Activated CD8-positive, alpha-beta T cell treated with anti-CD3 and anti-CD28 coated beads, Interleukin-2, amount 10 ng/mL, durations not matched to agents 7 days and 5 days (primary cell): Measurements from ENCODE around the gene SEMA7A. TPM values are rescaled to one million over a fixed set of nuclear protein-coding genes. Genes with fewer than 3 reads are reported as not detected.

ENCODE experiments used
- ATAC-seq: fragments of 150-1000 bp; cut with Tn5 transposase; one replicate; pipeline ENCODE4 v1.10.0; 2021; ENCODE audit warnings: moderate library complexity
- CTCF ChIA-PET: fragments of 350-600 bp; sonication (Branson Sonifier 250); formaldehyde crosslinking; loops from one replicate; lab custom pipeline; 2021; ENCODE audit warnings: antibody characterized with exemption; lab: Charles Lee
- POLR2A ChIA-PET: fragments of 350-600 bp; sonication (Branson Sonifier 250); formaldehyde crosslinking; loops from one replicate; lab custom pipeline; 2021; ENCODE audit warnings: antibody characterized with exemption; lab: Charles Lee
- DNase-seq: peaks from one replicate; pipeline ENCODE4 v3.0.0-alpha.2; 2020
- H3K27ac Mint-ChIP-seq: one replicate; pipeline ENCODE4 v1.8.0; 2021; ENCODE audit warnings: mild to moderate bottlenecking, mixed read lengths
- H3K27me3 Mint-ChIP-seq: one replicate; pipeline ENCODE4 v1.8.0; 2021; ENCODE audit warnings: low read depth, mixed read lengths
- H3K36me3 Mint-ChIP-seq: one replicate; pipeline ENCODE4 v1.8.0; 2021; ENCODE audit warnings: low read depth, mixed read lengths
- H3K4me1 Mint-ChIP-seq: one replicate; pipeline ENCODE4 v1.8.0; 2021; ENCODE audit warnings: low read depth, mixed read lengths
- H3K4me3 Mint-ChIP-seq: one replicate; pipeline ENCODE4 v1.8.0; 2021; ENCODE audit warnings: mild to moderate bottlenecking, mixed read lengths
- H3K9me3 Mint-ChIP-seq: one replicate; pipeline ENCODE4 v1.8.0; 2022; ENCODE audit warnings: mixed read lengths; ENCODE audit not compliant: insufficient read depth
- total RNA-seq, 2 experiments: library from RNA; stranded (reverse); gene quantifications; one replicate each; pipeline ENCODE4 v1.2.3, GENCODE V29; 2021

The SEMA7A gene
- total RNA-seq, 2 experiments from 2014 or later: 16.1 to 16.9 TPM

DNA sequence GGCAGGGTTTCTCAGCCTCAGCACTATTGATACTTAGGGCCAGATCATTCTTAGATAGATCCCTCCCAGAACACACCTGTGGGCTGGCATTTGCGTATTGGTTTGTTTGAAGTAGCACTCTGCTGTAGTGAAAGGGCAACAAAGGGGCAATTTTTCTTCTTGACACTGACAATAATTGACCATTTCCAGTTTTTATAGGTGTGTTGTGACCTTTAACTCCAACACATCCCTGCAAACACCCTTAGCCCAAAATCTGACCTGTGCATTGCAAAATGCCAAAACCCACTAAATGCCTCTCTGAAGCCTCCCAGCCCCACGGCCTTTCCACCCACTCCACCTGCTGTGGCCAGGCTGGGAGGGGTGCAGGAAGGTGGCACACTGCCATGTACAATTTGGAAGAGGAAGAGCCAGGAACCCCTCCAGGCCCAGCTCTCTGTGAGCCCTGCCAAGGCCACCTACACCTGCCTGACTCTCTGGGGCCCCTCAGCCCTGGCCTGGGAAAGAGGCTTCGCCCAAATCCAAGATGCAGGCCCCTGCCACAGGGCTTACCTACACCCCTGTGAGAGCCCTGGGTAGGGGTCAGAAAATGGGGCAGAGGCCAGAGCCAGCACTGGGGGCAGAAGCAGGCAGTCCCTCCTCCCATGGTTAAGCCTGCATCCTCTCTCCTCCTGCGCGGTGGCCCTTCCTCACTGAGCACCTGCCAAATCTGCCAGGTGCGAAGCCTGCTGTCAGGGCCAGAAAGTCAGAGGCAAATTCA lies 56.8 kb downstream of the SEMA7A start:
- Mint-ChIP-seq H3K4me3 (no peak overlapping the region), H3K27ac (no peak overlapping the region), H3K27me3 (peaks cover 3% of the 10 kb centered on the region), H3K4me1 (peaks cover 36% of the 10 kb centered on the region), H3K9me3 (no peaks in the 10 kb centered on the region), H3K36me3 (no peaks in the 10 kb centered on the region)
- ChIA-PET CTCF (interaction anchor here (0.8 to 17.6 kb wide), 15 partner anchors 8 to 393 kb away, joined by 3 to 677 read pairs (median 5); partner anchors contain the start of genes CLK3 and SEMA7A), POLR2A (interaction anchor here (1.1 kb wide), 1 partner anchor 54 kb away, joined by 4 read pairs; no protein-coding TSS in a partner anchor)
- DNase-seq (no peak), ATAC-seq (no peak)

GRCh38 chr15:74376226-74376625 lies 57.5 kb downstream of the SEMA7A start:
- no peaks in the 10 kb centered on the region for H3K9me3 Mint-ChIP-seq
- DNase-seq: peak; percentile 19
- no peak for ATAC-seq
- H3K4me1 Mint-ChIP-seq: peaks cover 34% of the 10 kb centered on the region
- CTCF ChIA-PET: interaction anchor here (0.8 to 17.6 kb wide), 24 partner anchors 8 to 393 kb away, joined by 3 to 677 read pairs (median 5); partner anchors contain the start of genes CLK3, CYP11A1, SEMA7A and UBL7
- H3K4me3 Mint-ChIP-seq: no peak overlapping the region
- peaks cover 5% of the 10 kb centered on the region for H3K27me3 Mint-ChIP-seq
- POLR2A ChIA-PET: interaction anchor here (0.8 to 1.3 kb wide), 3 partner anchors 27 to 166 kb away, joined by 3 to 4 read pairs (median 4); no protein-coding TSS in a partner anchor
- H3K36me3 Mint-ChIP-seq: no peaks in the 10 kb centered on the region
- H3K27ac Mint-ChIP-seq: no peak overlapping the region

DNA sequence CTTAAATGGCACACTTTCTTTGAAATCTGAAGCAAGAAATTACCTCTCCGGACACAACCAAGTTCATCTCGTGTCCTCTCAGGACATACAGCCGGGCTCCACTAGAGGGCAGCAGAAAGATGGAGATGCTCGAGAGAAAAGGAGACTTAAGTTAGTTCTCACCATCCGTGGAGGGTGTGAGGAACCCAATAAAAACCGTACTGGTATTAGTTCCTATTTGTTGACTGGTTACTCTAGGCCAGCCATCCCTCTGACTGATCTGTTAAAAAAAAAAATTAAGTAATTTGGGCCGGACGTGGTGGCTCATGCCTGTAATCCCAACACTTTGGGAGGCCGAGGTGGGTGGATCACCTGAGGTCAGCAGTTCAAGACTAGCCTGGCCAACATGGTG lies 58.5 kb downstream of the SEMA7A start:
- Mint-ChIP-seq H3K27me3 (peaks cover 12% of the 10 kb centered on the region), H3K4me3 (peak overlapping the region; percentile 77), H3K4me1 (peaks cover 30% of the 10 kb centered on the region), H3K27ac (no peak overlapping the region), H3K36me3 (no peaks in the 10 kb centered on the region), H3K9me3 (no peaks in the 10 kb centered on the region)
- ATAC-seq: no peak
- DNase-seq: peak; percentile 92
- POLR2A ChIA-PET: interaction anchor here (0.8 to 1.3 kb wide), 4 partner anchors 28 to 241 kb away, joined by 3 to 4 read pairs (median 3); no protein-coding TSS in a partner anchor
- CTCF ChIA-PET: interaction anchor here (0.9 to 17.6 kb wide), 26 partner anchors 8 to 396 kb away, joined by 3 to 677 read pairs (median 5); partner anchors contain the start of genes CLK3, CYP11A1, SEMA7A and UBL7

GRCh38 chr15:74374648-74375302 lies 59.0 kb downstream of the SEMA7A start:
- ChIA-PET CTCF (interaction anchor here (0.7 to 17.6 kb wide), 27 partner anchors 7 to 396 kb away, joined by 3 to 677 read pairs (median 5); partner anchors contain the start of genes ARID3B, CLK3, CYP11A1 and SEMA7A), POLR2A (interaction anchor here (0.7 to 1.6 kb wide), 6 partner anchors 28 to 587 kb away, joined by 3 to 5 read pairs (median 3); partner anchors contain the start of gene ARID3B)
- no peaks in the 10 kb centered on the region for H3K36me3 Mint-ChIP-seq
- H3K4me3 Mint-ChIP-seq: peak overlapping the region; percentile 77
- peaks cover 15% of the 10 kb centered on the region for H3K27me3 Mint-ChIP-seq
- peaks cover 30% of the 10 kb centered on the region for H3K4me1 Mint-ChIP-seq
- DNase-seq (no peak), ATAC-seq (no peak)
- H3K9me3 Mint-ChIP-seq: no peaks in the 10 kb centered on the region
- peak overlapping the region; percentile 22 for H3K27ac Mint-ChIP-seq

- CTCF ChIA-PET: interaction anchor here (0.7 to 17.6 kb wide), 36 partner anchors 8 to 397 kb away, joined by 3 to 677 read pairs (median 5); partner anchors contain the start of genes ARID3B, CLK3, SEMA7A and UBL7
- peaks cover 25% of the 10 kb centered on the region for H3K4me1 Mint-ChIP-seq
- peak; percentile 97 for ATAC-seq
- H3K4me3 Mint-ChIP-seq: peak overlapping the region; percentile 77
- peaks cover 18% of the 10 kb centered on the region for H3K27me3 Mint-ChIP-seq
- H3K9me3 Mint-ChIP-seq: no peaks in the 10 kb centered on the region
- DNase-seq: peak; percentile 97
- POLR2A ChIA-PET: interaction anchor here (0.7 to 1.6 kb wide), 6 partner anchors 29 to 588 kb away, joined by 3 to 5 read pairs (median 3); partner anchors contain the start of gene ARID3B
- H3K27ac Mint-ChIP-seq: peak overlapping the region; percentile 75
- H3K36me3 Mint-ChIP-seq: no peaks in the 10 kb centered on the region
Observed at GRCh38 chr15:74373731-74374647, 59.8 kb downstream of the SEMA7A start.

DNA sequence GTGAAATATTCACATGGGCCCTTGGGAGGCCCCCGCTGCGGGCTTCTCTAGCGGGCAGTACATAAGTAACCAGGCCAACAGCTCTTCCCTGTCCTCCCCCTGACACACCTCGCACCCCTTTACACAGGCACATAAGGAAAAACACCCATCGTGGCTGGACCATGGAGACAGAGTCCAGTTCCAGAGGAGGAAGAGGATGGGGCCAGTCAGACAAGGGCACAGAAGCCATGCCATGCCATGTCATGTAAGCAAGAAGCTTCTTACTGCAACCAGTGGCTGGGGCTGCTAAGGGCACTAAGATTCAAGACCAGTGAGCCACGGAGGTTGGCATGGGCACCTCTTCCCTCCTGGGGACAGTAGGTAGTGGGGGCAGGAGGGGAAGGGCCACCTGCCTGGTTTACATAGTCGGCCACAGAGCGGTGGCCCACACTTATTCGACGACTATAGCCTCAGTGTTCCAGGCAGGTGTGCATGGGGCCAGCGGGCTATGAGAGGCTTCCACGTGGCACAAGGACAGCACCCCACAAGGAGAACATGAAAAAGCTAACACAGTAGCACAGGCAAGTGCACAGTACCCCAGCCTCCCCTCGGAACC lies 60.6 kb downstream of the SEMA7A start:
- H3K27me3 Mint-ChIP-seq: peaks cover 26% of the 10 kb centered on the region
- peaks cover 20% of the 10 kb centered on the region for H3K4me1 Mint-ChIP-seq
- CTCF ChIA-PET: interaction anchor here (0.9 to 17.6 kb wide), 23 partner anchors 9 to 414 kb away, joined by 3 to 677 read pairs (median 5); partner anchors contain the start of genes ARID3B, SEMA7A and UBL7
- ATAC-seq: no peak
- no peak for DNase-seq
- peak overlapping the region; percentile 77 for H3K4me3 Mint-ChIP-seq
- POLR2A ChIA-PET: interaction anchor here (0.7 to 1.6 kb wide), 2 partner anchors 167 to 404 kb away, joined by 3 to 5 read pairs; partner anchors contain the start of gene ARID3B
- H3K36me3 Mint-ChIP-seq: no peaks in the 10 kb centered on the region
- no peaks in the 10 kb centered on the region for H3K9me3 Mint-ChIP-seq
- no peak overlapping the region for H3K27ac Mint-ChIP-seq

DNA sequence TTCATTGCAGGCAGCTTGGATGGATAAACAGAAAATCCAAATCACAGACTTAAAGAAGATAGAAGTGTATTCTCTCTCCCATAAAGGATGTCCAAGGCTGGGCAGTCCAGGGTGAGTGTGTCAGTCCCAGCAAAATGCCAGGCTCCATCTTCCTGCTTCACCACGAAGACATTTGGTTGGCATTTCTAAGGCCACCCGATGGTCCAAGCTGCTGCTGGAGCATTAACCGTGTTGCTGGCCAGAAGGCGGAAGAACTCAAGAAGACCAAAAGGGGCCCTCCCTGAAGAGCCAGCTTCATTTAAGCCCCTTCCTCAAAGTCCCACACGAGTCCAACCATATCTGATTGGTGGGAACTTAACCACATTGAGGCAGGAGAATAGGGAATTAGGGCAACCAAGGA lies 63.3 kb downstream of the SEMA7A start:
- DNase-seq (no peak), ATAC-seq (no peak)
- CTCF ChIA-PET: interaction anchor here (1.3 to 17.6 kb wide), 3 partner anchors 64 to 424 kb away, joined by 3 to 677 read pairs (median 82); partner anchors contain the start of gene SEMA7A
- POLR2A ChIA-PET: interaction anchor here (0.9 kb wide), 1 partner anchor 245 kb away, joined by 3 read pairs; no protein-coding TSS in a partner anchor
- no peak overlapping the region for H3K4me3 Mint-ChIP-seq
- H3K36me3 Mint-ChIP-seq: no peaks in the 10 kb centered on the region
- H3K9me3 Mint-ChIP-seq: no peaks in the 10 kb centered on the region
- no peak overlapping the region for H3K27ac Mint-ChIP-seq
- peaks cover 31% of the 10 kb centered on the region for H3K27me3 Mint-ChIP-seq
- peaks cover 21% of the 10 kb centered on the region for H3K4me1 Mint-ChIP-seq

GRCh38 chr15:74369756-74370155 lies 64.0 kb downstream of the SEMA7A start:
- ATAC-seq: no peak
- Mint-ChIP-seq H3K27me3 (peaks cover 38% of the 10 kb centered on the region), H3K4me1 (peaks cover 18% of the 10 kb centered on the region)

GRCh38 chr15:74369084-74369745 lies 64.5 kb downstream of the SEMA7A start:
- H3K4me1 Mint-ChIP-seq: peaks cover 13% of the 10 kb centered on the region
- ATAC-seq (no peak), DNase-seq (no peak)
- ChIA-PET POLR2A (interaction anchor here (0.9 kb wide), 1 partner anchor 246 kb away, joined by 3 read pairs; no protein-coding TSS in a partner anchor), CTCF (interaction anchor here (1.3 to 8.7 kb wide), 2 partner anchors 263 to 425 kb away, joined by 3 to 82 read pairs; no protein-coding TSS in a partner anchor)
- no peaks in the 10 kb centered on the region for H3K36me3 Mint-ChIP-seq
- H3K27me3 Mint-ChIP-seq: peaks cover 44% of the 10 kb centered on the region
- H3K27ac Mint-ChIP-seq: no peak overlapping the region
- H3K9me3 Mint-ChIP-seq: no peaks in the 10 kb centered on the region
- H3K4me3 Mint-ChIP-seq: no peak overlapping the region

More at GRCh38 chr15:74369756-74370155, 64.0 kb downstream of the SEMA7A start:
- DNase-seq: no peak
- no peaks in the 10 kb centered on the region for H3K9me3 Mint-ChIP-seq
- no peaks in the 10 kb centered on the region for H3K36me3 Mint-ChIP-seq
- CTCF ChIA-PET: interaction anchor here (1.3 to 8.7 kb wide), 2 partner anchors 263 to 424 kb away, joined by 3 to 82 read pairs; no protein-coding TSS in a partner anchor
- no peak overlapping the region for H3K27ac Mint-ChIP-seq
- POLR2A ChIA-PET: interaction anchor here (0.9 kb wide), 1 partner anchor 245 kb away, joined by 3 read pairs; no protein-coding TSS in a partner anchor
- H3K4me3 Mint-ChIP-seq: no peak overlapping the region
